HEK293 (cell line): ENCODE results near the gene PAM.

Experiments used
- CTCF ChIA-PET: fragments of 350-600 bp; formaldehyde crosslinking; extraction: SDS; loops from one replicate; lab custom pipeline; 2021; ENCODE audit warnings: antibody characterized with exemption; lab: Yijun Ruan, JAX
- POLR2A ChIA-PET: fragments of 300-600 bp; formaldehyde crosslinking; extraction: SDS; loops from one replicate; lab custom pipeline; 2020; ENCODE audit warnings: antibody characterized with exemption, inconsistent platforms; lab: Yijun Ruan, JAX
- H3K27ac ChIP-seq: fragments of 200-500 bp; sonication (Bioruptor generic); 2 replicates; pipeline ENCODE4 v1.5.1; 2014; ENCODE audit warnings: low read depth, low read length, control low read depth, inconsistent platforms; ENCODE audit errors: extremely low read depth
- H3K36me3 ChIP-seq, 2 experiments: fragments of 200-500 bp in 1 of 2; sonication (Bioruptor generic) in 1 of 2; 1 replicate in 1 of 2; 2 replicates in 1 of 2; pipeline ENCODE4 v1.5.1; 2014 to 2017; ENCODE audit warnings: inconsistent platforms in 2 of 2, low read length in 2 of 2; ENCODE audit not compliant: control insufficient read depth in 2 of 2, insufficient read depth in 1 of 2
- H3K4me1 ChIP-seq: fragments of 200-500 bp; sonication (Bioruptor generic); 2 replicates; pipeline ENCODE4 v1.5.1; 2014; ENCODE audit warnings: mild to moderate bottlenecking, low read length, inconsistent platforms; ENCODE audit not compliant: control insufficient read depth, insufficient read depth
- H3K4me3 ChIP-seq: 2 replicates; pipeline ENCODE4 v1.5.1; 2011; ENCODE audit warnings: low read depth, mild to moderate bottlenecking, control low read depth, low read length, moderate library complexity
- H3K9me3 ChIP-seq: fragments of 200-500 bp; sonication (Bioruptor generic); 2 replicates; pipeline ENCODE4 v1.5.1; 2014; ENCODE audit warnings: low read depth, low read length, inconsistent platforms; ENCODE audit not compliant: control insufficient read depth, insufficient read depth
- ATF2 ChIP-seq: fragments of 450-650 bp; formaldehyde crosslinking; IDR thresholded peaks from 2 replicates; pipeline ENCODE4 v1.5.1; 2016; ENCODE audit warnings: missing biosample characterization, missing genetic modification characterization, low read depth
- EGR2 ChIP-seq: fragments of 450-650 bp; formaldehyde crosslinking; IDR thresholded peaks from 2 replicates; pipeline ENCODE4 v1.5.1; 2016; ENCODE audit warnings: low read depth, missing biosample characterization, missing genetic modification characterization
- FEZF1 ChIP-seq: fragments of 450-650 bp; formaldehyde crosslinking; IDR thresholded peaks from 2 replicates; pipeline ENCODE4 v1.5.1; 2016; ENCODE audit warnings: missing biosample characterization, missing genetic modification characterization
- GLIS1 ChIP-seq: fragments of 450-650 bp; formaldehyde crosslinking; IDR thresholded peaks from 2 replicates; pipeline ENCODE4 v1.5.1; 2016; ENCODE audit warnings: missing biosample characterization, missing genetic modification characterization
- IKZF3 ChIP-seq: fragments of 450-650 bp; IDR thresholded peaks from 2 replicates; pipeline ENCODE4 v1.5.0; 2018; ENCODE audit warnings: missing biosample characterization, mild to moderate bottlenecking, missing genetic modification characterization, moderate library complexity
- MEIS1 ChIP-seq: sonication (generic); formaldehyde crosslinking; IDR thresholded peaks from 2 replicates; pipeline ENCODE4 v1.8.1; 2022; ENCODE audit warnings: missing genetic modification reagents, mild to moderate bottlenecking, borderline replicate concordance
- OSR2 ChIP-seq: fragments of 450-650 bp; formaldehyde crosslinking; IDR thresholded peaks from 2 replicates; pipeline ENCODE4 v1.5.1; 2016; ENCODE audit warnings: missing biosample characterization, missing genetic modification characterization
- PRDM1 ChIP-seq: fragments of 450-650 bp; formaldehyde crosslinking; IDR thresholded peaks from 2 replicates; pipeline ENCODE4; 2016; ENCODE audit warnings: missing biosample characterization, missing genetic modification characterization
- RBAK ChIP-seq: fragments of 450-650 bp; formaldehyde crosslinking; IDR thresholded peaks from 2 replicates; pipeline ENCODE4 v1.5.1; 2016; ENCODE audit warnings: missing biosample characterization, missing genetic modification characterization
- SP7 ChIP-seq: fragments of 450-650 bp; formaldehyde crosslinking; IDR thresholded peaks from 2 replicates; pipeline ENCODE4 v1.5.1; 2016; ENCODE audit warnings: missing biosample characterization, missing genetic modification characterization
- TRIM28 ChIP-seq: IDR thresholded peaks from 2 replicates; pipeline ENCODE4 v1.6.1; 2011; ENCODE audit warnings: low read length, control low read depth, borderline replicate concordance
- ZBTB21 ChIP-seq: fragments of 450-650 bp; formaldehyde crosslinking; IDR thresholded peaks from 2 replicates; pipeline ENCODE4 v1.5.1; 2017; ENCODE audit warnings: missing biosample characterization, missing genetic modification characterization
- ZEB2 ChIP-seq: fragments of 450-650 bp; formaldehyde crosslinking; IDR thresholded peaks from 2 replicates; pipeline ENCODE4 v1.5.1; 2016; ENCODE audit warnings: missing biosample characterization, missing genetic modification characterization
- ZFHX2 ChIP-seq: fragments of 450-650 bp; formaldehyde crosslinking; conservative IDR thresholded peaks from 2 replicates; pipeline ENCODE4 v1.5.1; 2016; ENCODE audit warnings: missing biosample characterization, missing genetic modification characterization
- ZFP37 ChIP-seq: fragments of 450-650 bp; formaldehyde crosslinking; IDR thresholded peaks from 2 replicates; pipeline ENCODE4 v1.5.1; 2016; ENCODE audit warnings: missing biosample characterization, missing genetic modification characterization
- ZNF302 ChIP-seq: fragments of 450-650 bp; formaldehyde crosslinking; IDR thresholded peaks from 2 replicates; pipeline ENCODE4 v1.5.1; 2016; ENCODE audit warnings: missing biosample characterization, missing genetic modification characterization, low read depth
- ZNF398 ChIP-seq: fragments of 450-650 bp; formaldehyde crosslinking; IDR thresholded peaks from 2 replicates; pipeline ENCODE4 v1.5.1; 2017; ENCODE audit warnings: missing biosample characterization, missing genetic modification characterization
- ZNF548 ChIP-seq: fragments of 450-650 bp; formaldehyde crosslinking; IDR thresholded peaks from 2 replicates; pipeline ENCODE4 v1.5.1; 2016; ENCODE audit warnings: missing biosample characterization, missing genetic modification characterization
- ZNF596 ChIP-seq: fragments of 450-650 bp; IDR thresholded peaks from 2 replicates; pipeline ENCODE4 v1.5.0; 2018; ENCODE audit warnings: missing biosample characterization, mild to moderate bottlenecking, missing genetic modification characterization, moderate library complexity
- ZNF776 ChIP-seq: fragments of 450-650 bp; formaldehyde crosslinking; IDR thresholded peaks from 2 replicates; pipeline ENCODE4 v1.5.0; 2017; ENCODE audit warnings: missing biosample characterization, missing genetic modification characterization, borderline replicate concordance
- TF ChIP-seq, protein P1 (sequence below): fragments of 450-650 bp; formaldehyde crosslinking; IDR thresholded peaks from 2 replicates; pipeline ENCODE4 v1.5.1; 2016; ENCODE audit warnings: missing biosample characterization, missing genetic modification characterization
- TF ChIP-seq, protein P2 (sequence below): fragments of 450-650 bp; formaldehyde crosslinking; IDR thresholded peaks from 2 replicates; pipeline ENCODE4 v1.5.1; 2016; ENCODE audit warnings: missing biosample characterization, missing genetic modification characterization
- TF ChIP-seq, protein P3 (sequence below): fragments of 450-650 bp; formaldehyde crosslinking; conservative IDR thresholded peaks from 2 replicates; pipeline ENCODE4 v1.5.1; 2016; ENCODE audit warnings: low read depth, missing biosample characterization, missing genetic modification characterization

Gene PAM

GRCh38 chr5:102807878-102808502, 52.9 kb downstream of the PAM start:
- Histone ChIP-seq H3K36me3 (no peaks in the 10 kb centered on the region), H3K9me3 (no peaks in the 10 kb centered on the region), H3K4me3 (no peak overlapping the region), H3K4me1 (peaks cover 17% of the 10 kb centered on the region; the same call in 1 of the 2 replicates), H3K27ac (no peak overlapping the region)
- CTCF ChIA-PET: interaction anchor here (0.6 to 0.8 kb wide), 4 partner anchors 26 to 1369 kb away, joined by 3 to 4 read pairs (median 3); no protein-coding TSS in a partner anchor
- POLR2A ChIA-PET: no interaction called here
- TF ChIP-seq ZFHX2 (tag by site-specific recombination): peak; percentile 54
- TF ChIP-seq FEZF1 (tag by site-specific recombination): 0 out of 2 replicates have a peak, but pooled peaks have one; percentile 25
- TF ChIP-seq IKZF3 (tag by site-specific recombination): peak; percentile 43; the same call in 1 of the 2 replicates
- TF ChIP-seq OSR2: peak; percentile 95
- no peak for TF ChIP-seq ZNF398 (tag by site-specific recombination)
- peak; percentile 78 for TF ChIP-seq ATF2
- peak; percentile 44; the same call in 1 of the 2 replicates for TF ChIP-seq EGR2 (tag by site-specific recombination)
- TF ChIP-seq ZFP37: 0 out of 2 replicates have a peak, but pooled peaks have one; percentile 40
- no peak for TF ChIP-seq ZNF548 (tag by site-specific recombination)
- TF ChIP-seq SP7 (tag by site-specific recombination): peak; percentile 50; the same call in 1 of the 2 replicates
- TF ChIP-seq TRIM28: 0 out of 2 replicates have a peak, but pooled peaks have one; percentile 19
- peak; percentile 67; the same call in 1 of the 2 replicates for TF ChIP-seq ZBTB21 (tag by site-specific recombination)
- TF ChIP-seq ZNF302 (tag by site-specific recombination): no peak
- TF ChIP-seq, protein P1, sequence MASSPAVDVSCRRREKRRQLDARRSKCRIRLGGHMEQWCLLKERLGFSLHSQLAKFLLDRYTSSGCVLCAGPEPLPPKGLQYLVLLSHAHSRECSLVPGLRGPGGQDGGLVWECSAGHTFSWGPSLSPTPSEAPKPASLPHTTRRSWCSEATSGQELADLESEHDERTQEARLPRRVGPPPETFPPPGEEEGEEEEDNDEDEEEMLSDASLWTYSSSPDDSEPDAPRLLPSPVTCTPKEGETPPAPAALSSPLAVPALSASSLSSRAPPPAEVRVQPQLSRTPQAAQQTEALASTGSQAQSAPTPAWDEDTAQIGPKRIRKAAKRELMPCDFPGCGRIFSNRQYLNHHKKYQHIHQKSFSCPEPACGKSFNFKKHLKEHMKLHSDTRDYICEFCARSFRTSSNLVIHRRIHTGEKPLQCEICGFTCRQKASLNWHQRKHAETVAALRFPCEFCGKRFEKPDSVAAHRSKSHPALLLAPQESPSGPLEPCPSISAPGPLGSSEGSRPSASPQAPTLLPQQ (tag by site-specific recombination): no peak; the same call in 1 of the 2 replicates
- TF ChIP-seq RBAK (tag by site-specific recombination): no peak
- 0 out of 2 replicates have a peak, but pooled peaks have one; percentile 25 for TF ChIP-seq ZNF596
- TF ChIP-seq, protein P2, sequence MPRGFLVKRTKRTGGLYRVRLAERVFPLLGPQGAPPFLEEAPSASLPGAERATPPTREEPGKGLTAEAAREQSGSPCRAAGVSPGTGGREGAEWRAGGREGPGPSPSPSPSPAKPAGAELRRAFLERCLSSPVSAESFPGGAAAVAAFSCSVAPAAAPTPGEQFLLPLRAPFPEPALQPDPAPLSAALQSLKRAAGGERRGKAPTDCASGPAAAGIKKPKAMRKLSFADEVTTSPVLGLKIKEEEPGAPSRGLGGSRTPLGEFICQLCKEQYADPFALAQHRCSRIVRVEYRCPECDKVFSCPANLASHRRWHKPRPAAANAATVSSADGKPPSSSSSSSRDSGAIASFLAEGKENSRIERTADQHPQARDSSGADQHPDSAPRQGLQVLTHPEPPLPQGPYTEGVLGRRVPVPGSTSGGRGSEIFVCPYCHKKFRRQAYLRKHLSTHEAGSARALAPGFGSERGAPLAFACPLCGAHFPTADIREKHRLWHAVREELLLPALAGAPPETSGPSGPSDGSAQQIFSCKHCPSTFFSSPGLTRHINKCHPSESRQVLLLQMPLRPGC (tag by site-specific recombination): 0 out of 2 replicates have a peak, but pooled peaks have one; percentile 31
- TF ChIP-seq GLIS1 (tag by site-specific recombination): peak; percentile 69
- TF ChIP-seq ZNF776: no peak
- TF ChIP-seq MEIS1 (CRISPR knock-in tag): no peak
- peak; percentile 42; the same call in 1 of the 2 replicates for TF ChIP-seq PRDM1 (tag by site-specific recombination)
- TF ChIP-seq ZEB2 (tag by site-specific recombination): peak; percentile 50; the same call in 1 of the 2 replicates
- TF ChIP-seq, protein P3, sequence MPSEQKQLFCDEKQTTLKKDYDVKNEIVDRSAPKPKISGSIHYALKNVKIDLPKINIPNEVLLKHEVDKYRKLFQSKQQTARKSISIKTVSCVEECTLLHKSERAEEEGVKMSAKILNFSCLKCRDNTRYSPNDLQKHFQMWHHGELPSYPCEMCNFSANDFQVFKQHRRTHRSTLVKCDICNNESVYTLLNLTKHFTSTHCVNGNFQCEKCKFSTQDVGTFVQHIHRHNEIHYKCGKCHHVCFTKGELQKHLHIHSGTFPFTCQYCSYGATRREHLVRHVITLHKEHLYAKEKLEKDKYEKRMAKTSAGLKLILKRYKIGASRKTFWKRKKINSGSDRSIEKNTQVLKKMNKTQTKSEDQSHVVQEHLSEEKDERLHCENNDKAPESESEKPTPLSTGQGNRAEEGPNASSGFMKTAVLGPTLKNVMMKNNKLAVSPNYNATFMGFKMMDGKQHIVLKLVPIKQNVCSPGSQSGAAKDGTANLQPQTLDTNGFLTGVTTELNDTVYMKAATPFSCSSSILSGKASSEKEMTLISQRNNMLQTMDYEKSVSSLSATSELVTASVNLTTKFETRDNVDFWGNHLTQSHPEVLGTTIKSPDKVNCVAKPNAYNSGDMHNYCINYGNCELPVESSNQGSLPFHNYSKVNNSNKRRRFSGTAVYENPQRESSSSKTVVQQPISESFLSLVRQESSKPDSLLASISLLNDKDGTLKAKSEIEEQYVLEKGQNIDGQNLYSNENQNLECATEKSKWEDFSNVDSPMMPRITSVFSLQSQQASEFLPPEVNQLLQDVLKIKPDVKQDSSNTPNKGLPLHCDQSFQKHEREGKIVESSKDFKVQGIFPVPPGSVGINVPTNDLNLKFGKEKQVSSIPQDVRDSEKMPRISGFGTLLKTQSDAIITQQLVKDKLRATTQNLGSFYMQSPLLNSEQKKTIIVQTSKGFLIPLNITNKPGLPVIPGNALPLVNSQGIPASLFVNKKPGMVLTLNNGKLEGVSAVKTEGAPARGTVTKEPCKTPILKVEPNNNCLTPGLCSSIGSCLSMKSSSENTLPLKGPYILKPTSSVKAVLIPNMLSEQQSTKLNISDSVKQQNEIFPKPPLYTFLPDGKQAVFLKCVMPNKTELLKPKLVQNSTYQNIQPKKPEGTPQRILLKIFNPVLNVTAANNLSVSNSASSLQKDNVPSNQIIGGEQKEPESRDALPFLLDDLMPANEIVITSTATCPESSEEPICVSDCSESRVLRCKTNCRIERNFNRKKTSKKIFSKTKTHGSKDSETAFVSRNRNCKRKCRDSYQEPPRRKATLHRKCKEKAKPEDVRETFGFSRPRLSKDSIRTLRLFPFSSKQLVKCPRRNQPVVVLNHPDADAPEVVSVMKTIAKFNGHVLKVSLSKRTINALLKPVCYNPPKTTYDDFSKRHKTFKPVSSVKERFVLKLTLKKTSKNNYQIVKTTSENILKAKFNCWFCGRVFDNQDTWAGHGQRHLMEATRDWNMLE (tag by site-specific recombination): no peak
